Trophoblast cell (in vitro differentiated cells and primary cell): ENCODE data around the gene FAM107B.
A peak's percentile ranks its signal among the peaks of the same experiment; 100 is the strongest.

Experiments
- DNase-seq, 2 donors: peaks; one replicate each; pipeline ENCODE4 v3.0.0-alpha.2; 2016
- H2AFZ ChIP-seq: 2 replicates; pipeline ENCODE4 v1.6.1; 2013; ENCODE audit warnings: low read length, moderate library complexity, mild to moderate bottlenecking; ENCODE audit not compliant: insufficient read depth, poor library complexity
- H2AK5ac ChIP-seq: 2 replicates; pipeline ENCODE4 v1.6.1; 2013; ENCODE audit warnings: mild to moderate bottlenecking, low read length
- H2BK120ac ChIP-seq: 2 replicates; pipeline ENCODE4 v1.6.1; 2013; ENCODE audit warnings: low read length, mild to moderate bottlenecking, moderate library complexity; ENCODE audit not compliant: insufficient read depth, poor library complexity
- H2BK12ac ChIP-seq: 2 replicates; pipeline ENCODE4 v1.6.1; 2013; ENCODE audit warnings: mild to moderate bottlenecking, low read length, moderate library complexity
- H2BK5ac ChIP-seq: 2 replicates; pipeline ENCODE4 v1.6.1; 2013; ENCODE audit warnings: low read length, low read depth, moderate library complexity, mild to moderate bottlenecking; ENCODE audit not compliant: poor library complexity
- H3K14ac ChIP-seq: 2 replicates; pipeline ENCODE4 v1.6.1; 2013; ENCODE audit warnings: mild to moderate bottlenecking, low read length
- H3K18ac ChIP-seq: 2 replicates; pipeline ENCODE4 v1.6.1; 2013; ENCODE audit warnings: mild to moderate bottlenecking, low read length
- H3K23ac ChIP-seq: 2 replicates; pipeline ENCODE4 v1.6.1; 2013; ENCODE audit warnings: low read length
- H3K27ac ChIP-seq: 2 replicates; pipeline ENCODE4 v1.5.1; 2013; ENCODE audit warnings: low read depth, mild to moderate bottlenecking, inconsistent platforms, low read length, moderate library complexity
- H3K27me3 ChIP-seq: 2 replicates; pipeline ENCODE4 v1.6.1; 2013; ENCODE audit warnings: inconsistent platforms, mild to moderate bottlenecking, low read length, moderate library complexity; ENCODE audit not compliant: insufficient read depth
- H3K36me3 ChIP-seq, 2 experiments: 1 replicate in 1 of 2; 2 replicates in 1 of 2; pipeline ENCODE4 v1.6.1; 2013; ENCODE audit warnings: low read length in 2 of 2, mild to moderate bottlenecking in 2 of 2, moderate library complexity in 1 of 2; ENCODE audit not compliant: insufficient read depth in 2 of 2, control insufficient read depth in 1 of 2
- H3K4ac ChIP-seq: 2 replicates; pipeline ENCODE4 v1.6.1; 2013; ENCODE audit warnings: low read depth, mild to moderate bottlenecking, low read length, moderate library complexity
- H3K4me1 ChIP-seq, 2 experiments: 1 replicate in 1 of 2; 2 replicates in 1 of 2; pipeline ENCODE4 v1.6.1; 2013; ENCODE audit warnings: low read length in 2 of 2, mild to moderate bottlenecking in 2 of 2, moderate library complexity in 1 of 2; ENCODE audit not compliant: insufficient read depth in 2 of 2, control insufficient read depth in 1 of 2
- H3K4me2 ChIP-seq: 2 replicates; pipeline ENCODE4 v1.6.1; 2013; ENCODE audit warnings: inconsistent platforms, mild to moderate bottlenecking, low read length, moderate library complexity
- H3K4me3 ChIP-seq: 2 replicates; pipeline ENCODE4 v1.5.1; 2013; ENCODE audit warnings: mild to moderate bottlenecking, low read depth, low read length, inconsistent platforms
- H3K79me1 ChIP-seq: one replicate; pipeline ENCODE4 v1.6.1; 2013; ENCODE audit warnings: low read length
- H3K79me2 ChIP-seq: 2 replicates; pipeline ENCODE4 v1.6.1; 2013; ENCODE audit warnings: low read length, mild to moderate bottlenecking; ENCODE audit not compliant: control insufficient read depth, insufficient read depth, poor library complexity
- H3K9ac ChIP-seq: 2 replicates; pipeline ENCODE4 v1.6.1; 2013; ENCODE audit warnings: mild to moderate bottlenecking, low read length
- H3K9me3 ChIP-seq: 2 replicates; pipeline ENCODE4 v1.6.1; 2013; ENCODE audit warnings: low read depth, mild to moderate bottlenecking, control low read depth, inconsistent platforms, low read length; ENCODE audit not compliant: insufficient read depth
- H4K12ac ChIP-seq: 2 replicates; pipeline ENCODE4 v1.6.1; 2013; ENCODE audit warnings: low read depth, mild to moderate bottlenecking, low read length, moderate library complexity
- H4K8ac ChIP-seq: 2 replicates; pipeline ENCODE4 v1.6.1; 2013; ENCODE audit warnings: low read depth, mild to moderate bottlenecking, low read length, moderate library complexity
- H4K91ac ChIP-seq: one replicate; pipeline ENCODE4 v1.6.1; 2013; ENCODE audit warnings: low read depth, mild to moderate bottlenecking, low read length, moderate library complexity
- WGBS: extraction: QIAGEN DNeasy Blood & Tissue Kit; methylation state at CpG from one replicate; pipeline ENCODE4 v1.1.7; 2013; ENCODE audit warnings: missing lambda C conversion rate; ENCODE audit not compliant: insufficient read length, insufficient coverage; ENCODE audit errors: extremely low coverage; 5-methylcytosine and 5-hydroxymethylcytosine counted together

FAM107B gene

DNA sequence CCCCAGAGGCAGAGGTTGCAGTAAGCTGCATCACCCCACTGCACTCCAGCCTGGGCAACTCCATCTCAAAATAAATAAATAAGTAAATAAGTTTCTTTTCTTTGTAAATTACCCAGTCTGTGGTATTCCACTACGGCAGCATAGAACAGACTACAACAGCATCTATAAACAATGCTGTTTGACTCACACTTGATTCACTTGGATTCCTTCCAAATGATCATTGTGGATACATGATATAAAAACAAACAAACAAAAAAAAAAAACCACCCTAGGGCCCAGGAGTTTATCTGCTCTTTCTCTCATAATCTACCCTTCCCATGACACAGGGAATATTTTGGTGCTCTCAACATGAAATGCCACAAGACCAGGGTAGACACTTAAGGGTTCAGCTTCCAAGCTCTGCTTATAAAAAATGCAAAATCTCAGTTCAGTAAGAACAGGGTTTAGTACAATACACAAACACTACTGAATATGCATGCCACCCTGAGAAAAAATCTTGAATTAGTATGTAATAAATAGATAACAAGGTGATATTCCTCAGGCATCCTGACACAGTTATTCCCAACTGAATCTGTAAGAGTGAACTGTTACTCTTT, 200.9 kb downstream of the FAM107B start:
- WGBS = no CpG with 5 or more reads among the region's 1 CpG
- Histone ChIP-seq H3K9ac (no peak overlapping the region), H3K14ac (no peak overlapping the region), H4K12ac (no peak overlapping the region), H2BK5ac (no peak overlapping the region), H3K4me2 (no peak overlapping the region), H3K23ac (no peak overlapping the region), H3K79me1 (no peaks in the 10 kb centered on the region), H3K9me3 (no peaks in the 10 kb centered on the region), H4K91ac (no peak overlapping the region), H3K27me3 (no peaks in the 10 kb centered on the region), H3K79me2 (peaks cover 2% of the 10 kb centered on the region), H2BK120ac (no peak overlapping the region), H4K8ac (no peak overlapping the region), H3K27ac (no peak overlapping the region), H3K4ac (no peak overlapping the region), H3K36me3 (no peaks in the 10 kb centered on the region), H2AFZ (no peak overlapping the region), H3K4me1 (peaks cover 2% of the 10 kb centered on the region in 2 experiments), H2AK5ac (no peak overlapping the region), H2BK12ac (no peak overlapping the region), H3K4me3 (no peak overlapping the region), H3K18ac (no peak overlapping the region)
- no peak for DNase-seq

DNA sequence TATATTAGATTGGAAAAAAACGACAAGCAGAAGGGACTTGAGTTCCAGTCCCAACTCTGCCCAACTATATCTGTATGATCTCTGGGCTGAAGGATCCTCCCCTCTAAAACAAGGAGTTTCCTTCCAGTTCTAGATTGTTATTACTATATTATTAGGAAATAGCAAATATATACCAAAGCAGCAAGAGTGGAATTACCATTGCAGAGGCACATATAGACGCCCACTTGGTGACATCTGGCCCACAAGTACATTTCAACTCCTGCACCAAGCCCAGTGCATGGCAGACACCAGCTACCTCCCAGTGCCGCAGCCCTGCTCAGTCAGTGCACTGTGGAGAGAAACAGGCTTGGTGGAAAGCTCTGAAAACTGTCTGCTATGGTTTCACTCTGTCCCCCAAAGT, 201.9 kb downstream of the FAM107B start:
- H3K9ac ChIP-seq = no peak overlapping the region
- no peaks in the 10 kb centered on the region for H3K79me1 ChIP-seq
- no peaks in the 10 kb centered on the region for H3K4me1 ChIP-seq
- H3K14ac ChIP-seq = no peak overlapping the region
- peaks cover 5 to 6% of the 10 kb centered on the region in 2 experiments for H3K36me3 ChIP-seq
- H3K79me2 ChIP-seq = peaks cover 2% of the 10 kb centered on the region
- no peak overlapping the region for H3K4ac ChIP-seq
- no peak overlapping the region for H2AK5ac ChIP-seq
- no peak for DNase-seq
- H3K4me2 ChIP-seq = no peak overlapping the region
- no CpG with 5 or more reads among the region's 3 CpGs for WGBS
- H4K91ac ChIP-seq = no peak overlapping the region
- no peak overlapping the region for H3K27ac ChIP-seq
- H3K23ac ChIP-seq = no peak overlapping the region
- no peak overlapping the region for H2AFZ ChIP-seq
- H3K27me3 ChIP-seq = no peaks in the 10 kb centered on the region
- no peak overlapping the region for H4K12ac ChIP-seq
- H2BK120ac ChIP-seq = no peak overlapping the region
- no peak overlapping the region for H3K4me3 ChIP-seq
- no peaks in the 10 kb centered on the region for H3K9me3 ChIP-seq
- no peak overlapping the region for H3K18ac ChIP-seq
- no peak overlapping the region for H2BK5ac ChIP-seq
- H4K8ac ChIP-seq = no peak overlapping the region
- no peak overlapping the region for H2BK12ac ChIP-seq

DNA sequence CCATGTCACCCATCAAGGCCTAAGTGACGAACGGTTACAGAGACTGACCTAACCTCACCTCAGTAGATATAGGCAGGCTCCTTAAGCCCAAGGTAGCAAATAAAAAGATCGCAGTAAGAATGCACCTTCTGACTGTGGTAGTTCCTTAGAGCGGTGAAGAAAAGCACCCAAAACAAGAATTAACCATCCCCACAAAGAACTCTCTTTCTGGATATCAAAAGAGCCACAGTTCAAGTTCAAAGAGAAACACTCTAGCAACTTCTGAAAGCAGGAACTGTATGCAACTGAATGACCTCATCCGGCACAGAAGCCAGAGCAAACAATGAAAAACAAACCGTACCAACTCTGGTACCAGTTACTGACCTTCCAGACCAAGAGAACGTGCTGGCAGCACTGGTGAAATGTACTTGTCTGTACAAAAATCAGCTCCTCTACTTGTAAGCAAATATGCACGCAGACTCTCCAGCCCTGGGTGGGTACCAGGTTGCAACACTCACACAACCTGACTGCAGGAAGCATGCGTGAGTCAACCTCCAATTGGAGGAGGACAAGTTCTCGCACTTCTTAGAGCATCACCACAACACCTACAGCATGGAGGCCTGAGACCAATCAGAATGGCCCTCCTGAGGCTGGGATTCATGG, 202.7 kb downstream of the FAM107B start:
- no peak overlapping the region for H3K27ac ChIP-seq
- no peaks in the 10 kb centered on the region for H3K9me3 ChIP-seq
- H3K14ac ChIP-seq = no peak overlapping the region
- no peak overlapping the region for H4K12ac ChIP-seq
- H3K9ac ChIP-seq = no peak overlapping the region
- WGBS = no CpG with 5 or more reads among the region's 10 CpGs
- peaks cover 11% of the 10 kb centered on the region in 2 experiments for H3K36me3 ChIP-seq
- no peak overlapping the region for H3K18ac ChIP-seq
- no peak overlapping the region for H2BK120ac ChIP-seq
- no peak overlapping the region for H3K4me3 ChIP-seq
- no peak overlapping the region for H4K8ac ChIP-seq
- no peak overlapping the region for H3K4ac ChIP-seq
- no peaks in the 10 kb centered on the region for H3K27me3 ChIP-seq
- H2AFZ ChIP-seq = no peak overlapping the region
- peaks cover 2% of the 10 kb centered on the region for H3K79me2 ChIP-seq
- peak in 1 of 2 donors; percentile 38 for DNase-seq
- no peak overlapping the region for H3K23ac ChIP-seq
- H4K91ac ChIP-seq = no peak overlapping the region
- no peak overlapping the region for H2BK12ac ChIP-seq
- H2BK5ac ChIP-seq = no peak overlapping the region
- no peak overlapping the region for H2AK5ac ChIP-seq
- H3K79me1 ChIP-seq = no peaks in the 10 kb centered on the region
- H3K4me2 ChIP-seq = no peak overlapping the region
- H3K4me1 ChIP-seq = no peaks in the 10 kb centered on the region

DNA sequence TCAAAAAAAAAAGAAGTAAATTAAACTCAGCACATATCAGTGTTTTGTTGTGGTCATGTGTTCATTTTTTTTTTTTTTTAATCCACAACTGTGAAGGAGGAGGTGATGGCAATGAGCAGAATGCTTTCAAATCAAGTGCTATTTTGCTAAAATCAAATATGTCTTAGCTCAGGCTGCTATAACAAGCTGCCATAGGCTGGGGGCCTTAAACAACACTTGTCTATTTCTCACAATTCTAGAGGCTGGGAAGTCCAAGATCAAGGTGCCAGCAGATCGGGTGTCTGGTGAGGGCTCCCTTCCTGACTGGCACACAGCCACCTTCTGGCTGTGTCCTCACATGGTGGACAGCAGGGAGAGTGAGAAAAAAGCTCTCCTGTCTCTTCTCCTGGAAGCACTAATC, 203.9 kb downstream of the FAM107B start:
- no peaks in the 10 kb centered on the region for H3K27me3 ChIP-seq
- H3K23ac ChIP-seq = no peak overlapping the region
- no peaks in the 10 kb centered on the region for H3K79me1 ChIP-seq
- no peak overlapping the region for H2AFZ ChIP-seq
- no peak overlapping the region for H2BK120ac ChIP-seq
- no peak for DNase-seq
- H2BK5ac ChIP-seq = no peak overlapping the region
- no peak overlapping the region for H3K4ac ChIP-seq
- peaks cover 3% of the 10 kb centered on the region for H3K9me3 ChIP-seq
- H3K27ac ChIP-seq = no peak overlapping the region
- no peak overlapping the region for H3K9ac ChIP-seq
- no CpG with 5 or more reads among the region's 1 CpG for WGBS
- H3K18ac ChIP-seq = no peak overlapping the region
- H4K12ac ChIP-seq = no peak overlapping the region
- no peak overlapping the region for H2BK12ac ChIP-seq
- H3K36me3 ChIP-seq = peaks cover 16 to 17% of the 10 kb centered on the region in 2 experiments
- no peak overlapping the region for H3K4me3 ChIP-seq
- no peaks in the 10 kb centered on the region for H3K4me1 ChIP-seq
- H3K4me2 ChIP-seq = no peak overlapping the region
- H3K79me2 ChIP-seq = peaks cover 2% of the 10 kb centered on the region
- H4K91ac ChIP-seq = no peak overlapping the region
- H2AK5ac ChIP-seq = no peak overlapping the region
- H3K14ac ChIP-seq = no peak overlapping the region
- no peak overlapping the region for H4K8ac ChIP-seq
